ENCODE data around the gene OSTN.

DNA sequence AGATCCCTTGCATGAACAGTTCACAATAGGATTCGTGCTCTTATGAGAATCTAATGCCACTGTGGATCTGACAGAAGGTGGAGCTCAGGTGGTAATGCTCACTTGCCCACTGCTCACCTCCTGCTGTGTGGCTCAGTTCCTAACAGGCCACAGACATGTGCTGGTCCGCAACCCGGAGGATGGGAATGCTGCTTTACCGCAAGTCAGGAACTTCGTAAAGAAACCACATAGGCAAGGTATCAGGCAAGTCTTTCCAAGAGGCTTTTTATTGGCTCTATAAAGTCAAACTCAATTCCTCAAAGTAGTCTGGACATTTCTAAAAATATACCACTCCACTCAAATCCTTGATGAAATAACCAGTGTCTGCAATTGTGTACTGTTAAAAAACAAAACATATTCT is 56.1 kb downstream of the OSTN start:
- TF ChIP-seq OSR1 (CRISPR knock-in tag; IDR thresholded peaks at IDR 0.05): no peak
- TF ChIP-seq ESRRG (CRISPR knock-in tag; IDR thresholded peaks at IDR 0.05): no peak
- no peak for TF ChIP-seq TCF4 (CRISPR knock-in tag; IDR thresholded peaks at IDR 0.05; ENCODE audit: borderline replicate concordance)
- TF ChIP-seq ZNF565 (CRISPR knock-in tag; conservative IDR thresholded peaks at IDR 0.05; ENCODE audit: low read depth): no peak
- no peak for TF ChIP-seq ZFP30 (CRISPR knock-in tag; IDR thresholded peaks at IDR 0.05)
- no peak for TF ChIP-seq RARB (CRISPR knock-in tag; IDR thresholded peaks at IDR 0.05)
- TF ChIP-seq ZFP3 (CRISPR knock-in tag; IDR thresholded peaks at IDR 0.05): no peak
- TF ChIP-seq ZNF70 (CRISPR knock-in tag; IDR thresholded peaks at IDR 0.05): no peak
- TF ChIP-seq, protein P1, sequence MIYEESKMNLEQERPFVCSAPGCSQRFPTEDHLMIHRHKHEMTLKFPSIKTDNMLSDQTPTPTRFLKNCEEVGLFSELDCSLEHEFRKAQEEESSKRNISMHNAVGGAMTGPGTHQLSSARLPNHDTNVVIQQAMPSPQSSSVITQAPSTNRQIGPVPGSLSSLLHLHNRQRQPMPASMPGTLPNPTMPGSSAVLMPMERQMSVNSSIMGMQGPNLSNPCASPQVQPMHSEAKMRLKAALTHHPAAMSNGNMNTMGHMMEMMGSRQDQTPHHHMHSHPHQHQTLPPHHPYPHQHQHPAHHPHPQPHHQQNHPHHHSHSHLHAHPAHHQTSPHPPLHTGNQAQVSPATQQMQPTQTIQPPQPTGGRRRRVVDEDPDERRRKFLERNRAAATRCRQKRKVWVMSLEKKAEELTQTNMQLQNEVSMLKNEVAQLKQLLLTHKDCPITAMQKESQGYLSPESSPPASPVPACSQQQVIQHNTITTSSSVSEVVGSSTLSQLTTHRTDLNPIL (CRISPR knock-in tag; IDR thresholded peaks at IDR 0.05; ENCODE audit: low read depth): no peak
- TF ChIP-seq SNAI2 (CRISPR knock-in tag; IDR thresholded peaks at IDR 0.05): no peak
- TF ChIP-seq PPARA (CRISPR knock-in tag; IDR thresholded peaks at IDR 0.05; ENCODE audit: borderline replicate concordance): no peak
- TF ChIP-seq, protein P2, sequence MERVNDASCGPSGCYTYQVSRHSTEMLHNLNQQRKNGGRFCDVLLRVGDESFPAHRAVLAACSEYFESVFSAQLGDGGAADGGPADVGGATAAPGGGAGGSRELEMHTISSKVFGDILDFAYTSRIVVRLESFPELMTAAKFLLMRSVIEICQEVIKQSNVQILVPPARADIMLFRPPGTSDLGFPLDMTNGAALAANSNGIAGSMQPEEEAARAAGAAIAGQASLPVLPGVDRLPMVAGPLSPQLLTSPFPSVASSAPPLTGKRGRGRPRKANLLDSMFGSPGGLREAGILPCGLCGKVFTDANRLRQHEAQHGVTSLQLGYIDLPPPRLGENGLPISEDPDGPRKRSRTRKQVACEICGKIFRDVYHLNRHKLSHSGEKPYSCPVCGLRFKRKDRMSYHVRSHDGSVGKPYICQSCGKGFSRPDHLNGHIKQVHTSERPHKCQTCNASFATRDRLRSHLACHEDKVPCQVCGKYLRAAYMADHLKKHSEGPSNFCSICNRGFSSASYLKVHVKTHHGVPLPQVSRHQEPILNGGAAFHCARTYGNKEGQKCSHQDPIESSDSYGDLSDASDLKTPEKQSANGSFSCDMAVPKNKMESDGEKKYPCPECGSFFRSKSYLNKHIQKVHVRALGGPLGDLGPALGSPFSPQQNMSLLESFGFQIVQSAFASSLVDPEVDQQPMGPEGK (CRISPR knock-in tag; IDR thresholded peaks at IDR 0.05; ENCODE audit: borderline replicate concordance): no peak

All from SK-N-SH treated with all-trans-retinoic acid at 6 μM for 48 hours (cell line).